MCF 10A (cell line): ENCODE results near the gene AZIN2. TPM values are rescaled to one million over a fixed set of nuclear protein-coding genes. Genes with fewer than 3 reads are reported as not detected.
"Not testable (repeated sequence)": the region's sequence is repeated elsewhere in the genome, so short reads cannot be mapped to it uniquely, and the experiment has no call there.

Source experiments
- BruUV-seq: library from RNA; stranded (reverse); fragments of 400-500 nt; replicated peaks from 2 replicates; lab custom pipeline; 2021; lab: Mats Ljungman, UMichigan
- CTCF ChIA-PET: fragments of 300-600 bp; sonication (Branson Sonifier 250); formaldehyde crosslinking; extraction: SDS; loops from one replicate; lab custom pipeline; 2021; ENCODE audit warnings: antibody characterized with exemption, inconsistent platforms; lab: Yijun Ruan, JAX
- POLR2A ChIA-PET: fragments of 300-600, 350-650 bp; sonication (Branson Sonifier 250); formaldehyde crosslinking; extraction: SDS; loops from one replicate; lab custom pipeline; 2020; ENCODE audit warnings: antibody characterized with exemption, inconsistent platforms; lab: Yijun Ruan, JAX
- DNase-seq: peaks from one replicate; pipeline ENCODE4 v3.0.0-alpha.2; 2018; ENCODE audit not compliant: unreplicated experiment
- H3K27ac Mint-ChIP-seq: one replicate; pipeline ENCODE4 v1.8.0; 2022; ENCODE audit warnings: mild to moderate bottlenecking, low read depth, mixed read lengths; ENCODE audit not compliant: unreplicated experiment
- H3K27me3 Mint-ChIP-seq: one replicate; pipeline ENCODE4 v1.8.0; 2022; ENCODE audit warnings: mixed read lengths; ENCODE audit not compliant: insufficient read depth, unreplicated experiment
- H3K36me3 Mint-ChIP-seq: one replicate; pipeline ENCODE4 v1.8.0; 2022; ENCODE audit warnings: mild to moderate bottlenecking, moderate library complexity, mixed read lengths; ENCODE audit not compliant: insufficient read depth, unreplicated experiment
- H3K4me1 Mint-ChIP-seq: one replicate; pipeline ENCODE4 v1.8.0; 2022; ENCODE audit warnings: mixed read lengths; ENCODE audit not compliant: insufficient read depth, unreplicated experiment
- H3K4me3 Mint-ChIP-seq: one replicate; pipeline ENCODE4 v1.8.0; 2022; ENCODE audit warnings: mild to moderate bottlenecking, moderate library complexity, mixed read lengths; ENCODE audit not compliant: unreplicated experiment
- H3K9me3 Mint-ChIP-seq: one replicate; pipeline ENCODE4 v1.8.0; 2022; ENCODE audit warnings: mixed read lengths; ENCODE audit not compliant: unreplicated experiment
- intact Hi-C: fragments of 100-400 bp; cut with micrococcal nuclease; formaldehyde crosslinking; loops from 2 replicates; pipeline ENCODE4 v1.14.1; 2022
- total RNA-seq: library from RNA; stranded (reverse); gene quantifications from 2 replicates; pipeline ENCODE4 v1.2.3, GENCODE V29; 2022
- TF ChIP-seq, protein P1 (sequence below): fragments of 200-600 bp; IDR thresholded peaks from one replicate; pipeline ENCODE4 v1.8.0; 2022; ENCODE audit warnings: antibody characterized with exemption, mild to moderate bottlenecking; ENCODE audit not compliant: unreplicated experiment

The AZIN2 gene
- total RNA-seq, 1 experiment from 2014 or later, result 1.6 TPM

DNA sequence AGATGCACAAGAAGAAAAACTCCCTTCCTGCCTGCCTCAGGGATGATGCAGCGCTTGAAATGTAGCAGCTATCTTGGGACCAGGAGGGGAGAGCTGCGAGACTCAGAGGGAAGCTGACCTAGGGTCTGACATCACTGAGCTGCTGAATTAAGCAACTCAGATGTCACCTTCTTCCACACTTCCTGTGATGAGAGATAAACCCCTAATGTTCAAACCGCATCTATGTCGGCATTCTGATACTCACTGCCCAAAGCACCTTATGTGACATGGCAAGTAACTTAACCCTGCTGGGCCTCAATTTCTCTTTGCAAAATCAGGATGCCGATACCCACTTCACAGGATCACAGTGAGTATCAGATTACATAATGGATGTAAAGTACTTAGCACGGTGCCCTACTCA lies 35.1 kb upstream of the AZIN2 start:
- no peak for DNase-seq
- Mint-ChIP-seq H3K9me3 (no peaks in the 10 kb centered on the region), H3K27ac (no peak overlapping the region), H3K4me3 (no peak overlapping the region), H3K4me1 (peaks cover 24% of the 10 kb centered on the region), H3K36me3 (no peaks in the 10 kb centered on the region), H3K27me3 (no peaks in the 10 kb centered on the region)
- POLR2A ChIA-PET, result interaction anchor here (1.0 kb wide), 1 partner anchor 82 kb away, joined by 4 read pairs; no protein-coding TSS in a partner anchor
- CTCF ChIA-PET, result interaction anchor here (0.6 to 1.3 kb wide), 3 partner anchors 11 to 98 kb away, joined by 3 to 5 read pairs (median 4); no protein-coding TSS in a partner anchor
- intact Hi-C loops, result no loop called here
- TF ChIP-seq, protein P1, sequence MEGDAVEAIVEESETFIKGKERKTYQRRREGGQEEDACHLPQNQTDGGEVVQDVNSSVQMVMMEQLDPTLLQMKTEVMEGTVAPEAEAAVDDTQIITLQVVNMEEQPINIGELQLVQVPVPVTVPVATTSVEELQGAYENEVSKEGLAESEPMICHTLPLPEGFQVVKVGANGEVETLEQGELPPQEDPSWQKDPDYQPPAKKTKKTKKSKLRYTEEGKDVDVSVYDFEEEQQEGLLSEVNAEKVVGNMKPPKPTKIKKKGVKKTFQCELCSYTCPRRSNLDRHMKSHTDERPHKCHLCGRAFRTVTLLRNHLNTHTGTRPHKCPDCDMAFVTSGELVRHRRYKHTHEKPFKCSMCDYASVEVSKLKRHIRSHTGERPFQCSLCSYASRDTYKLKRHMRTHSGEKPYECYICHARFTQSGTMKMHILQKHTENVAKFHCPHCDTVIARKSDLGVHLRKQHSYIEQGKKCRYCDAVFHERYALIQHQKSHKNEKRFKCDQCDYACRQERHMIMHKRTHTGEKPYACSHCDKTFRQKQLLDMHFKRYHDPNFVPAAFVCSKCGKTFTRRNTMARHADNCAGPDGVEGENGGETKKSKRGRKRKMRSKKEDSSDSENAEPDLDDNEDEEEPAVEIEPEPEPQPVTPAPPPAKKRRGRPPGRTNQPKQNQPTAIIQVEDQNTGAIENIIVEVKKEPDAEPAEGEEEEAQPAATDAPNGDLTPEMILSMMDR, result no peak
- BruUV-seq, result no TSS peak

DNA sequence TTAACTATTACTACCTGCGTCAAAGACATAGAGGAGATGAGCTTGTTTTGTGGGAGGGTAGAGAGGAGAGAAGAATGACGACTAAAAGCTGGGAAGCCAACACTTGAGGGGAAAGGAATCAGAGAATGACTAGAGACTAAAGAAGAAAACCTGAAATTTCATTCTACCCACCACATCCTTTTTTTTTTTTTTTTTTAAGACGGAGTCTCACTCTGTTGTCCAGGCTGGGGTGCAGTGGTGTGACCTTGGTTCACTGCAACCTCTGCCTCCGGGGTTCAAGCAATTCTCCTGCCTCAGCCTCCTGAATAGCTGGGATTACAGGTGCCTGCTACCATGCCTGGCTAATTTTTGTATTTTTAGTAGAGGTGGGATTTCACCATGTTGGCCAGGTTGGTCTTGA lies 34.7 kb upstream of the AZIN2 start:
- DNase-seq, BruUV-seq, H3K9me3 Mint-ChIP-seq, intact Hi-C loops, H3K36me3 Mint-ChIP-seq, H3K27me3 Mint-ChIP-seq, H3K4me3 Mint-ChIP-seq, H3K27ac Mint-ChIP-seq: not testable (repeated sequence)
- peaks cover 26% of the 10 kb centered on the region for H3K4me1 Mint-ChIP-seq
- POLR2A ChIA-PET, result interaction anchor here (0.8 to 1.0 kb wide), 2 partner anchors 11 to 82 kb away, joined by 3 to 4 read pairs; no protein-coding TSS in a partner anchor
- CTCF ChIA-PET, result interaction anchor here (0.6 to 1.5 kb wide), 3 partner anchors 10 to 98 kb away, joined by 4 to 6 read pairs (median 5); no protein-coding TSS in a partner anchor

DNA sequence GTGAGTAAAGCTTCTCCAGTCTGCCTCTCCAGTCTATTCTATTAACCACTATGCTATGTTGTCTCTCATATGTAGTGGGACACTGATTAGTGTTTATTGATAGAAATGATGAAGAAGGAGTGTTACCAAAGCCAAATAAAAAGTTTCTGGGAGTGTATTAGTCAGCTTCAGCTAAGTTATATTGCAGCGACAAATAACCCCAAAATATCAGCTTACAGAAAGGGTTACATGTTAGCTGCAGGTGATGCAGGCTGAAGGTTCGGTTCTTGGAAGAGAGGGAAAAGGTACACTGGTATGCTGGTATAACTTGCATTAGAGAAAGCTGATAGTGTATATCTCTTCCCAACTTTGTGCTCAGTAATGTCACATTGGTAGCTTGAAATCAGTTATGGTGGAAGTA lies 33.7 kb upstream of the AZIN2 start:
- no peaks in the 10 kb centered on the region for H3K36me3 Mint-ChIP-seq
- DNase-seq, result no peak
- H3K4me1 Mint-ChIP-seq, result peaks cover 26% of the 10 kb centered on the region
- ChIA-PET CTCF (interaction anchor here (0.5 to 1.5 kb wide), 10 partner anchors 9 to 1806 kb away, joined by 3 to 6 read pairs (median 4); no protein-coding TSS in a partner anchor), POLR2A (interaction anchor here (0.6 to 4.3 kb wide), 6 partner anchors 12 to 203 kb away, joined by 3 to 22 read pairs (median 4); partner anchors contain the start of gene AK2)
- intact Hi-C loops, result no loop called here
- no peaks in the 10 kb centered on the region for H3K9me3 Mint-ChIP-seq
- H3K4me3 Mint-ChIP-seq, result no peak overlapping the region
- H3K27me3 Mint-ChIP-seq, result no peaks in the 10 kb centered on the region
- no TSS peak for BruUV-seq
- TF ChIP-seq, protein P1, result no peak
- H3K27ac Mint-ChIP-seq, result no peak overlapping the region

DNA sequence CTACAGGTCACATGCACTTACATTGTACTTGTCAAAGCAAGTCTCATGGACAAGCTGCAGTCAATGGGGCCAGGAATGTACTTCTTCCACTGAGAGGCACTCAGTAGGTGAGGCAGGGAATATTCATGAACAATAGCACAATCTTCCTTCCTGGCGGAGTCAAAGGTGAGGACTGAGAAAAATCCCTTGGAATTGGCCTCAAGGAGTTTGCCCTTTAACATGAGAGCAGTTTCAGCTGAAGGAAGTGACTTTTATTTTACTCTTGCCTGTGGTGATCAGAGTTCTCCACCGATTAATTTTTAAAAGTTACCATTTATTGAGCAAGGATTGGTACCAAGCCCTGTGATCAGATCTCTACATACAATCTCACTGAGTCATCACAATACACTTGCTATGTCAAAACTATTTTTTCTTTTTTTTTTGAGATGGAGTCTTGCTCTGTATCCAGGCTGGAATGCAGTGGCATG lies 33.1 kb upstream of the AZIN2 start:
- ChIA-PET POLR2A (interaction anchor here (0.6 to 4.3 kb wide), 6 partner anchors 12 to 203 kb away, joined by 3 to 22 read pairs (median 4); partner anchors contain the start of gene AK2), CTCF (interaction anchor here (0.5 to 1.6 kb wide), 9 partner anchors 12 to 1805 kb away, joined by 3 to 6 read pairs (median 4); no protein-coding TSS in a partner anchor)
- BruUV-seq, result no TSS peak
- H3K27me3 Mint-ChIP-seq, result no peaks in the 10 kb centered on the region
- H3K36me3 Mint-ChIP-seq, result no peaks in the 10 kb centered on the region
- H3K4me3 Mint-ChIP-seq, result peak overlapping the region; percentile 10
- H3K27ac Mint-ChIP-seq, result peak overlapping the region; percentile 59
- peaks cover 26% of the 10 kb centered on the region for H3K4me1 Mint-ChIP-seq
- TF ChIP-seq, protein P1, result no peak
- intact Hi-C loops, result no loop called here
- H3K9me3 Mint-ChIP-seq, result no peaks in the 10 kb centered on the region
- DNase-seq, result peak; percentile 23
